Measurements from ENCODE around the gene LYRM1. TPM values are rescaled to one million over a fixed set of nuclear protein-coding genes. Genes with fewer than 3 reads are reported as not detected.

Gene LYRM1, protein sequence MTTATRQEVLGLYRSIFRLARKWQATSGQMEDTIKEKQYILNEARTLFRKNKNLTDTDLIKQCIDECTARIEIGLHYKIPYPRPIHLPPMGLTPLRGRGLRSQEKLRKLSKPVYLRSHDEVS
- 64.7 and 69.5 TPM in 2 replicates for total RNA-seq

DNA sequence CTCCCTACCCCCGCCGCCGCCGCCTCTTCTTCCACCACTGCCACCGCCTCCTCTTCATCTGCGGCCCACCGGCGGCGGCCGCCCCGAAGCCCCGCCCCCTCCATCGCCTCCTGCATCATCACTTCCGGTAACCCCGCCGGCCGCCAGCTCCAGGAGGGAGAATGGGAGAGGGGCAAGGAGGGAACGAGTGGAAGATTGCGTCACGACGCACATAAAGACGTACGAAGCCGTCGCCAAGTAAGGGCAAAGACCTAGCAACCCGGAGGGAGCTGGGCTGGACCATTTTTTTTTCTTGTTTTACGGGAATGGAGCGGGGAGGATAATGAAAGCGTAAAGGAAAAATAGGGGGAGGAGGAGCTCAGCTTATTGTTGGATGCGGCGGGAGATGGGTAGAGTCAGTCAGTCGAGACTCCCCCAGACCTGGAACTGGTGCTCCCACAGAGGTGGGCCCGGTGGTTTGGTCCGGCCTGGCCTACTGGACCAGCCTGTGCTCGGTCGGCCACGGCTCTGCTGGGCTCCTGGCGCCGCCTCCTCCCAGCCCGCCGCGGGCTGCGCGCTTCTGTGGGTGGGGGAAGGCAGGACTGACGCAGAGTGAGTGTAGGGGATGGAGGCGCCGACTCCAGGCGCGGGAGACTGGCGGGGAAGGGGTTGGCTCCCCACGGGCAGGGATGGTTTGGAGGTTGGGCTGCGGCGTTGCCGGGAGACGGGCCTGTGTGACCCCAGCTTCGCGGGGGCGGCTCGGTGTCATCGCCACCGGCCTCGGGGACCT lies at the start of gene LYRM1, which contains the start of gene DCUN1D3:
Gene LYRM1, plus strand, starts transcription at position 473 of the 769 bp plus-strand sequence. CDS start 14,785 bp downstream, outside the sequence.
Gene DCUN1D3, minus strand, starts transcription at position 60 of the 769 bp plus-strand sequence. CDS start 37,820 bp downstream, outside the sequence.

Other genes with a start within 250 kb of the LYRM1 start
- gene ACSM1, start 203.1 kb upstream of the LYRM1 start, total RNA-seq = 0.11 TPM in 1 of 2 replicates, not detected in the other
- gene THUMPD1, start 159.0 kb upstream of the LYRM1 start, total RNA-seq = 73.0 and 90.0 TPM in 2 replicates
- gene ACSM3, start 136.8 kb upstream of the LYRM1 start, total RNA-seq = 0.77 and 1.00 TPM in 2 replicates
- gene ERI2, start 94.3 kb upstream of the LYRM1 start, total RNA-seq = 29.6 and 67.8 TPM in 2 replicates
- gene REXO5, start 94.2 kb upstream of the LYRM1 start, total RNA-seq = 7.2 and 18.6 TPM in 2 replicates
- gene DCUN1D3, start 413 bp upstream of the LYRM1 start, total RNA-seq = 35.4 and 43.9 TPM in 2 replicates